Measurements from ENCODE around the gene TBC1D5. TPM values are rescaled to one million over a fixed set of nuclear protein-coding genes. Genes with fewer than 3 reads are reported as not detected.

Gene TBC1D5
- total RNA-seq, 1 donor from 2014 or later = 74.6 TPM

DNA sequence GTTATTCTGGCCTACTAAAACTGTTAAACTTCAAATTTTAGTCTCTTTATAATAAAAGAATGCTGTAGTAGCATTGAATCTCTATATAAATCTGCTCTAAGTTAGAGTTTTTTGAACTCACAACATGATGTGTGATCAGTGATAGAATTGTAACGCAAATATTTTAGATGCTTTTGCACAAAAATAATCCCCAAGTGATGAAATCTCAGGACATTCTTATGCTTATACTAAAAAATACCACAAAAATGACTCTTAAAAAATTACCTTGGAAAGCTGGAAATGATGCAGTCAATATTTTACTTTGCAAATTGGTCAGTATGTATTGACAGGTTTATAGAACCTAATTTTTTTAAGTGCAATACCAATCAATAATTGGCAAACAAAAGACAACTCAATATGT, 375.3 kb downstream of the TBC1D5 start:
- ATAC-seq = no peak
- no peak overlapping the region for H3K27ac ChIP-seq
- no peak overlapping the region for H3K4me3 ChIP-seq
- no peaks in the 10 kb centered on the region for H3K4me1 ChIP-seq
- TF ChIP-seq, protein P1, sequence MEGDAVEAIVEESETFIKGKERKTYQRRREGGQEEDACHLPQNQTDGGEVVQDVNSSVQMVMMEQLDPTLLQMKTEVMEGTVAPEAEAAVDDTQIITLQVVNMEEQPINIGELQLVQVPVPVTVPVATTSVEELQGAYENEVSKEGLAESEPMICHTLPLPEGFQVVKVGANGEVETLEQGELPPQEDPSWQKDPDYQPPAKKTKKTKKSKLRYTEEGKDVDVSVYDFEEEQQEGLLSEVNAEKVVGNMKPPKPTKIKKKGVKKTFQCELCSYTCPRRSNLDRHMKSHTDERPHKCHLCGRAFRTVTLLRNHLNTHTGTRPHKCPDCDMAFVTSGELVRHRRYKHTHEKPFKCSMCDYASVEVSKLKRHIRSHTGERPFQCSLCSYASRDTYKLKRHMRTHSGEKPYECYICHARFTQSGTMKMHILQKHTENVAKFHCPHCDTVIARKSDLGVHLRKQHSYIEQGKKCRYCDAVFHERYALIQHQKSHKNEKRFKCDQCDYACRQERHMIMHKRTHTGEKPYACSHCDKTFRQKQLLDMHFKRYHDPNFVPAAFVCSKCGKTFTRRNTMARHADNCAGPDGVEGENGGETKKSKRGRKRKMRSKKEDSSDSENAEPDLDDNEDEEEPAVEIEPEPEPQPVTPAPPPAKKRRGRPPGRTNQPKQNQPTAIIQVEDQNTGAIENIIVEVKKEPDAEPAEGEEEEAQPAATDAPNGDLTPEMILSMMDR (IDR thresholded peaks at IDR 0.05) = no peak
- intact Hi-C loops (cut with DNase I) = no loop called here
- H3K36me3 ChIP-seq = peaks cover 19% of the 10 kb centered on the region
- DNase-seq = no peak
- H3K9me3 ChIP-seq = no peaks in the 10 kb centered on the region
- no peaks in the 10 kb centered on the region for H3K27me3 ChIP-seq

DNA sequence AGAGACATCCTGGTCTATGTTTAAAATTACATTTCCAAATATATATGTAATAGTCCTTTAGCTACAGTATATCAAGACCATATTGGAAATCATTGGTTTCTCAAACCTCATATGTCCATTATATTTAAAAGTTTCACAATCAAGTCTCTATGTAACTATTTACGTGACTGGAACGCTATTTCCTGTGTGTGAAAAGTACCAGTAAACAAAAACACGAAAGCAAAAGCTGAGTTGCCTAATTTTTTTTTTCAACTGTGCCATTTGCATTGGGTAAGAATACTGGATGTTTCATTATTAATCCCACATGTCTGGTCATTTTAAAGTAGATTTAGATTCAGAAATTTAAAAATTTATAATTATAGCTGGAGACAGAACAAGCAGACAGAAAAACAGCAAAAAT, 381.4 kb downstream of the TBC1D5 start:
- no peaks in the 10 kb centered on the region for H3K27me3 ChIP-seq
- no peak for DNase-seq
- intact Hi-C loops (cut with DNase I) = no loop called here
- H3K4me1 ChIP-seq = no peaks in the 10 kb centered on the region
- no peak overlapping the region for H3K27ac ChIP-seq
- H3K9me3 ChIP-seq = no peaks in the 10 kb centered on the region
- no peak overlapping the region for H3K4me3 ChIP-seq
- H3K36me3 ChIP-seq = no peaks in the 10 kb centered on the region
- no peak for ATAC-seq
- TF ChIP-seq, protein P1 (IDR thresholded peaks at IDR 0.05) = no peak

DNA sequence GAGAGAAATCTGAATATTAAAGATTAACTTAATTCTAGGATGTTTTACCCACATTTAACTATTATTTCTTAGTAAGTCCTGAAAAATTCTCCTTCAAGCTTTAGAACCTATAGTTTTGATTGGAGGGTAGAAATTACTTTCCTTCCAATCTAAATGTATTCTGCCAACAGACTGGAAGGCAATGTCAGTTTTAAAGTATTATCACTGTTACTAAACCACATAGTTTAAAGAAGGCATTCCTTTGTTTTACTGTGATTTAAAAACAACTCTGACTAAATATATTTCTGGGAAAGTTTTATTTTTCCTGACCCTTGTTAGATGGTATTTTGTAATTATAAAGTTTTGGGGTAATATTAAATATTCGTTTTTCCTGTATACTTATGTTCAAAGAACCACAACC, 382.5 kb downstream of the TBC1D5 start:
- no peaks in the 10 kb centered on the region for H3K27me3 ChIP-seq
- H3K4me1 ChIP-seq = no peaks in the 10 kb centered on the region
- DNase-seq (no peak), ATAC-seq (no peak)
- TF ChIP-seq, protein P1 (IDR thresholded peaks at IDR 0.05) = no peak
- no peaks in the 10 kb centered on the region for H3K36me3 ChIP-seq
- no peak overlapping the region for H3K4me3 ChIP-seq
- no peak overlapping the region for H3K27ac ChIP-seq
- intact Hi-C loops (cut with DNase I) = no loop called here
- no peaks in the 10 kb centered on the region for H3K9me3 ChIP-seq

DNA sequence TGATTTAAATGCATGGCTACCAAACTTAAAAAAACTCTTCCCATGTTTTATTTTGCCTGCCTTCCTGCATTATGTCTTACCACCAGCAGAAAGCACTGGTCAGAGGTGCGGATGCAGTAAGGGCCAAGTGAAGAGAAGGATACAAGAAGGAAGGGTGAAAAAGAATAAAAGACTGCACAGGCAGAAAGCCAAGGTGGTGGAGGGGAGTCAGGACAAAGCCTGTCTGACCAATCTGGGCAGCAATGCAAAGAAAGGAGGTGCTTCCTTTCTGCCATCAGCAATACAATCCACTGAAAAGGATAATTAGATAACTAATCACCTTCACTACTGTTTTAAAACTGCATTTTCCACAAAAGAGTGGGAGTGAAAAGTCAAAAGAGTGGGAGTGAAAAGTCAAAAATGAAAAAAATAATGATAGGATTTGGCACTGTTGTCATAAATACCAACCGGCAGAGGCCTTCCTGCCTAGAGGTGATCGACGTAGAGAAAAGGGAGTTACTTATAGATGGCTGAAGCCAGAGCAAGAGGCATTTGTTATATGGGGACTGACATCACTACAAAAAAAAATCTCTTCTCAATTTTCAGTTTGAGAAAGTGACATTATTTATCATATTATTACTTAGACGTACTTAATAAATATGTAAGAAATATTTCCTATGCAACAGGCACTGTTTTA, 385.3 kb downstream of the TBC1D5 start:
- intact Hi-C loops (cut with DNase I) = no loop called here
- Histone ChIP-seq H3K9me3 (no peaks in the 10 kb centered on the region), H3K4me3 (no peak overlapping the region), H3K4me1 (no peaks in the 10 kb centered on the region), H3K27me3 (no peaks in the 10 kb centered on the region), H3K27ac (no peak overlapping the region), H3K36me3 (no peaks in the 10 kb centered on the region)
- DNase-seq (no peak), ATAC-seq (no peak)
- TF ChIP-seq, protein P1 (IDR thresholded peaks at IDR 0.05) = no peak

DNA sequence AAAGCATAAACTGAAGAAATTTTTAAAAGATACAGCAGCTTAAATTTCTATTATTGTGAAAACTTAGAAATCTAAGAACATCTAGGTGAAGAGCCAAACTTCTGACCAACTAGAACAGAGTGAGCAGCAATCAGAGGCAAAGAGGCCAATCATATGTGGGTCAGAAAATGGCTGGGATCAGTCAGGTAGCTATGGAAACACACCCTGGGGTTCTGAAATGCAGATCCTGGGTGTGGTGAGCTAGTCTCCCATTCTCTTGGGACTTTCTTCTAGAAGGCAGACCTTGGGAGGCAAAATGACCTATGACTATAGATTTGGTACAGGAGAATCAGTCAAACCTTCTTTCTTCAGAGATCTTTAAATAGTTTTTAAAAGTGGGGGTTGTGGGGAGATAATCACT, 385.8 kb downstream of the TBC1D5 start:
- intact Hi-C loops (cut with DNase I) = no loop called here
- TF ChIP-seq, protein P1 (IDR thresholded peaks at IDR 0.05) = no peak
- no peak for ATAC-seq

DNA sequence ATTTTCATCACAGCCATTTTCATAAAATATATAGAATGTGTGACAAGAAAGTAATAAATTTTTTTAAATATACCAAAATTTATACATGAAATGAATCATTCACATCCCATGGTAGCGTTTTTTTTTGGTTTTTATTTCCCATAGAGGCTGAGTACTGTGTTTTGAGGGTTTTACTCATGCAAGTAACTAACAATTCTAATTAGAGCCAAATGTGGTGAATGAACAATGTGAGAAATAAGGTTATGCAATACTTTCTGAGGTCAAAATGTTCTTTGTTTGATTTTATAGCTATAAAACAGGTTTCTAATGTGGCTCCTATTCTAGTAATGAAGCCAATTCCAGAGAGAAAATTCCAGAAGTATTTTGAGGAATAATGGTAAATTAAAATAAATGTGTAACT, 386.8 kb downstream of the TBC1D5 start:
- Histone ChIP-seq H3K27me3 (no peaks in the 10 kb centered on the region), H3K4me3 (no peak overlapping the region), H3K9me3 (no peaks in the 10 kb centered on the region), H3K36me3 (no peaks in the 10 kb centered on the region), H3K27ac (no peak overlapping the region), H3K4me1 (no peaks in the 10 kb centered on the region)
- intact Hi-C loops (cut with DNase I) = no loop called here
- ATAC-seq (no peak), DNase-seq (no peak)
- TF ChIP-seq, protein P1 (IDR thresholded peaks at IDR 0.05) = no peak

More for the DNA sequence above, 385.8 kb downstream of the TBC1D5 start:
- H3K27ac ChIP-seq = no peak overlapping the region
- H3K9me3 ChIP-seq = no peaks in the 10 kb centered on the region
- H3K27me3 ChIP-seq = no peaks in the 10 kb centered on the region
- H3K36me3 ChIP-seq = no peaks in the 10 kb centered on the region
- DNase-seq = no peak
- no peak overlapping the region for H3K4me3 ChIP-seq
- H3K4me1 ChIP-seq = no peaks in the 10 kb centered on the region
